Sigmoid colon (tissue), 7 donors: ENCODE results near the gene NOX4. TPM values are rescaled to one million over a fixed set of nuclear protein-coding genes. Genes with fewer than 3 reads are reported as not detected.

Source experiments
- DNase-seq: peaks from one replicate; pipeline ENCODE4 v3.0.0-alpha.2; 2019
- H3K27ac ChIP-seq, 4 donors: fragments of 200-600 bp; sonication (generic); one replicate each; pipeline ENCODE4 v1.5.1; 2016 to 2019; ENCODE audit warnings: mild to moderate bottlenecking in 1 of 4
- H3K27me3 ChIP-seq, 3 donors: fragments of 200-600 bp; sonication (generic); one replicate each; pipeline ENCODE4 v1.5.1; 2019; ENCODE audit warnings: mild to moderate bottlenecking in 1 of 3
- H3K36me3 ChIP-seq, 4 donors: fragments of 200-600 bp; sonication (generic); one replicate each; pipeline ENCODE4 v1.5.1; 2016 to 2019
- H3K4me1 ChIP-seq, 4 donors: fragments of 200-600 bp; sonication (generic); one replicate each; pipeline ENCODE4 v1.5.1; 2017 to 2019
- H3K4me3 ChIP-seq, 4 donors: fragments of 200-600 bp; sonication (generic); one replicate each; pipeline ENCODE4 v1.5.1; 2017 to 2019; ENCODE audit warnings: mild to moderate bottlenecking in 2 of 4, moderate library complexity in 1 of 4
- H3K9me3 ChIP-seq, 4 donors: fragments of 200-600 bp in 3 of 4; sonication (generic) in 3 of 4; one replicate each; pipeline versions ENCODE4 v1.5.1 to v1.6.1; 2013 to 2019
- EP300 ChIP-seq, 4 donors: sonication (generic); formaldehyde crosslinking; IDR thresholded peaks; one replicate each; pipeline ENCODE4 v1.6.1; 2017; ENCODE audit warnings: antibody characterized with exemption in 4 of 4
- POLR2A ChIP-seq, 2 donors: fragments of 450-650 bp; IDR thresholded peaks; one replicate each; pipeline ENCODE4 v1.6.1; 2016; ENCODE audit warnings: antibody characterized with exemption in 2 of 2, mild to moderate bottlenecking in 2 of 2, moderate library complexity in 2 of 2
- POLR2AphosphoS5 ChIP-seq, 4 donors: sonication (generic); formaldehyde crosslinking; IDR thresholded peaks; one replicate each; pipeline ENCODE4 v1.6.1; 2017; ENCODE audit warnings: antibody characterized with exemption in 4 of 4
- whole genome bisulfite sequencing, 2 donors: extraction: QIAGEN DNeasy Blood & Tissue Kit; methylation state at CpG; one replicate each; pipeline ENCODE4 v1.1.7; 2013; 5-methylcytosine and 5-hydroxymethylcytosine counted together
- intact Hi-C: fragments of 100-400 bp; cut with DNase I; formaldehyde crosslinking; loops from one replicate; pipeline ENCODE4 v1.15.1; 2023
- polyA plus RNA-seq, 3 donors: library from polyadenylated mRNA; stranded (reverse); fragments of 200-250 nt; gene quantifications; one replicate each; pipeline ENCODE4 v1.2.3, GENCODE V29; 2013
- total RNA-seq, 4 donors: library from RNA; depleted of rRNA; stranded (reverse); fragments of >200 nt; gene quantifications; one replicate each; pipeline ENCODE4 v1.1.0, GENCODE V29; 2016
- TF ChIP-seq, protein P1 (sequence below), 4 experiments: fragments of 450-650 bp in 3 of 4; fragments of 200-600 bp in 1 of 4; IDR thresholded peaks; one replicate each; pipeline ENCODE4 v1.5.1; 2016 to 2019; ENCODE audit warnings: antibody characterized with exemption in 4 of 4, mild to moderate bottlenecking in 3 of 4, moderate library complexity in 2 of 4
- donor health status: healthy with polysubstance abuse.
- donor health status: Bipolar disorder and iron deficiency.
- donor health status: healthy.

Gene NOX4
- total and polyA plus RNA-seq, 7 donors: under 0.01 to 36.3 (median 10.9) TPM; not detected in 1

DNA sequence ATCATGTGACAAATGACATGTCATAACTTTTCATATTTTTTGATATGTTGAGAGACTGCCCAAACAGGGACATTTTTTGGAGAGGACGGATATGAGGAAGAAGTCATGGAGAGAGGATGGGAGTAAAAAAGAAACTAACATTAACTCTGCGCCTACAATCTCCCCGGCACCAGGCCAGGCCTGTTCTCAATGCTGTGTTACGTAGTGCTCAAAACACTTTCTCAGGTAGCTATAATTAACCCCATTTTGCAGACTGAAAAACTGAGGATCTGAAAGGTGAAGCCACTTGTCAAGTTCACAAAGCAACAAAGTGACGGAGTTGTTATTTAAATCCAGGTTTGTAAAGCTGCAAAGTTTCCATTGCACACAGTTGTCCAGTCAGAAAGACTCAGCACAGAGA, 17.4 kb upstream of the NOX4 start:
- intact Hi-C loops: no loop called here

DNA sequence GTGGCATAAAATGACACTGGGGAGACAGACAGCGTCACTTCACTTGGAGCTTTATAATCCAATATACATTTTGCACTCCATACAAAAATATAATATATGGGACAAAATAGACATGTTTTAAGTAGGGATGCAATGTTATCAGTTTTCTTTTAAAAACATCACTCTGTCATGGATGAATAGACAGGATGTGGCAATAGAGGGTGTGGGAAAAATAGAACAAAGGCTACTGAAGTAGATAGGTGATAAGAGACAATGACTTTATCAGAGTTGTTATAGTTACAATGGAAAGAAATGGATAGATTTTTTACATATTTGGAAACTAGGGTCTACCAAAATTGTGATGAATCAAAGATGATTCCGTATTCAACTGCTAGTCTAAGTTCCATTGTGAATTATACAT, 13.1 kb upstream of the NOX4 start:
- intact Hi-C loops: no loop called here
- H3K4me1 ChIP-seq: no peaks in the 10 kb centered on the region

More for the DNA sequence above, 17.4 kb upstream of the NOX4 start:
- no peak overlapping the region for H3K27ac ChIP-seq
- DNase-seq: no peak
- TF ChIP-seq POLR2A (IDR thresholded peaks at IDR 0.05) (no peak), POLR2AphosphoS5 (IDR thresholded peaks at IDR 0.05) (no peak), EP300 (IDR thresholded peaks at IDR 0.05) (no peak)
- TF ChIP-seq, protein P1, sequence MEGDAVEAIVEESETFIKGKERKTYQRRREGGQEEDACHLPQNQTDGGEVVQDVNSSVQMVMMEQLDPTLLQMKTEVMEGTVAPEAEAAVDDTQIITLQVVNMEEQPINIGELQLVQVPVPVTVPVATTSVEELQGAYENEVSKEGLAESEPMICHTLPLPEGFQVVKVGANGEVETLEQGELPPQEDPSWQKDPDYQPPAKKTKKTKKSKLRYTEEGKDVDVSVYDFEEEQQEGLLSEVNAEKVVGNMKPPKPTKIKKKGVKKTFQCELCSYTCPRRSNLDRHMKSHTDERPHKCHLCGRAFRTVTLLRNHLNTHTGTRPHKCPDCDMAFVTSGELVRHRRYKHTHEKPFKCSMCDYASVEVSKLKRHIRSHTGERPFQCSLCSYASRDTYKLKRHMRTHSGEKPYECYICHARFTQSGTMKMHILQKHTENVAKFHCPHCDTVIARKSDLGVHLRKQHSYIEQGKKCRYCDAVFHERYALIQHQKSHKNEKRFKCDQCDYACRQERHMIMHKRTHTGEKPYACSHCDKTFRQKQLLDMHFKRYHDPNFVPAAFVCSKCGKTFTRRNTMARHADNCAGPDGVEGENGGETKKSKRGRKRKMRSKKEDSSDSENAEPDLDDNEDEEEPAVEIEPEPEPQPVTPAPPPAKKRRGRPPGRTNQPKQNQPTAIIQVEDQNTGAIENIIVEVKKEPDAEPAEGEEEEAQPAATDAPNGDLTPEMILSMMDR (IDR thresholded peaks at IDR 0.05): no peak
- H3K36me3 ChIP-seq: no peaks in the 10 kb centered on the region
- H3K4me1 ChIP-seq: no peaks in the 10 kb centered on the region
- H3K9me3 ChIP-seq: no peaks in the 10 kb centered on the region
- WGBS, 2 donors: 93% methylated on average over 5 of the region's 5 CpGs
- H3K4me3 ChIP-seq: no peak overlapping the region
- no peaks in the 10 kb centered on the region for H3K27me3 ChIP-seq

DNA sequence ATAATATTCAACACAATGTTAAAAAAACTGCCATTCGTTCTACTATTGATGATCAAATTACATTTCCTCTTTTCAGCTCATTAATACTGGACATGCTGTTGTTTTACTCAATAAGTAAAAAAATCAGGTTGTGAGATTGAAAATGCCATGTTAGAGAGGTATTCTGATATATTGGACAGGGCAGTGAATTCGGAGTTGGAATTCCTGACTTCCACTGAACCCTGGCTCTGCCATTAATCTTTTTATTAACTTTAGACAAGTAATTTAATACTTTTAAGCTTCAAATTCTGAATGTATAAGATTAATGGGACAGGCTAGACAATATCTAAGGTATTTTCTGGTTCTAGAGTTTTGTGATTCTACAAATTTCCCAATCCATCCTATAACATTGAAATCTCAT, 12.2 kb upstream of the NOX4 start:
- Histone ChIP-seq H3K4me3 (no peak overlapping the region), H3K36me3 (no peaks in the 10 kb centered on the region), H3K27me3 (no peaks in the 10 kb centered on the region), H3K27ac (no peak overlapping the region), H3K9me3 (no peaks in the 10 kb centered on the region), H3K4me1 (no peaks in the 10 kb centered on the region)
- intact Hi-C loops: no loop called here
- WGBS, 2 donors: 89 to 92% methylated on average over 2 of the region's 2 CpGs
- TF ChIP-seq POLR2AphosphoS5 (IDR thresholded peaks at IDR 0.05) (no peak), EP300 (IDR thresholded peaks at IDR 0.05) (no peak), POLR2A (IDR thresholded peaks at IDR 0.05) (no peak)
- TF ChIP-seq, protein P1 (IDR thresholded peaks at IDR 0.05): no peak
- DNase-seq: no peak

More for the DNA sequence above, 13.1 kb upstream of the NOX4 start:
- Histone ChIP-seq H3K9me3 (no peaks in the 10 kb centered on the region), H3K4me3 (no peak overlapping the region), H3K36me3 (no peaks in the 10 kb centered on the region), H3K27ac (no peak overlapping the region), H3K27me3 (no peaks in the 10 kb centered on the region)
- 90 to 93% methylated on average over 2 of the region's 2 CpGs for WGBS, 2 donors
- DNase-seq: no peak
- TF ChIP-seq POLR2AphosphoS5 (IDR thresholded peaks at IDR 0.05): no peak
- TF ChIP-seq POLR2A (IDR thresholded peaks at IDR 0.05): no peak
- TF ChIP-seq EP300 (IDR thresholded peaks at IDR 0.05): no peak
- TF ChIP-seq, protein P1 (IDR thresholded peaks at IDR 0.05): no peak

DNA sequence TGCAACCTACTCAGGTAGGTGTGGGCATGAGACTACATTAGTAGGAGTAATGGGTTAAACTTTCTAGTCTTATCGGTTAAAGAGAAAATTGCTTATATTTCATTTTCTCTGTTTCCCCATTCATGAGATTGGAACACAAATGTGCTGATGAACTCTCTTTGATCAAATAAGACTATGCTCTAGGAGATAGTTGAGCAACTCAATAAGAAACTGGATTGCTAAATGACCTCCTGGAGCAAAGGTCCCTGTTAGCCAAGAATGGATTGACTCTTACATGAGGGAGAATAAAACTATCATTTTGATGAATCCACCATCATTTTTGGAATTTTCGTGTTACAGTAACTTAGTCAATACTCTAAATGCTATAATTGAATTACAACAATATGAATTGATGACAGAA, 11.1 kb upstream of the NOX4 start:
- Histone ChIP-seq H3K9me3 (no peaks in the 10 kb centered on the region), H3K27me3 (no peaks in the 10 kb centered on the region), H3K4me3 (no peak overlapping the region), H3K27ac (no peak overlapping the region), H3K4me1 (no peaks in the 10 kb centered on the region), H3K36me3 (no peaks in the 10 kb centered on the region)
- 89 to 91% methylated on average over 2 of the region's 2 CpGs for WGBS, 2 donors
- intact Hi-C loops: no loop called here
- no peak for DNase-seq
- TF ChIP-seq POLR2A (IDR thresholded peaks at IDR 0.05) (no peak), EP300 (IDR thresholded peaks at IDR 0.05) (no peak)
- TF ChIP-seq, protein P1 (IDR thresholded peaks at IDR 0.05): no peak

DNA sequence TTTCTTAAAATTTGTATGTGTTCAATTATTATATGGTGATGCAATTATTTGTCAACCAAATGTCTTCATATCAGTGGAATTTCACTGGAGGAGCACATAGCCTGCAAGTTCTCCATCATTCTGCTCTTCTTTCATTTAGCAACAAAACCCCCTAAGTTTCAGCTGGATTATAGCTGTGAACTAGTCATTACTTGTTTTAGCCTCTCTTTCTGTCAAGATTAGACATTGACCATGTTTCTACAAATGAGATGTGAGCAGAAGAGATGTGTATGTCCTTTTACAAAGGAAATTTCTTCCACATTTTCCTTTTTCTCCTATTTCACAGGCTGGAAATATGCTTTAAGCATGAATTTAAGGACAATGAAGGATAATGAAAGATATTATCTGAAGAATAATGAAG, 9.2 kb upstream of the NOX4 start:
- H3K36me3 ChIP-seq: no peaks in the 10 kb centered on the region
- no peak overlapping the region for H3K27ac ChIP-seq
- H3K4me3 ChIP-seq: no peak overlapping the region
- H3K27me3 ChIP-seq: no peaks in the 10 kb centered on the region
- no peak for DNase-seq
- H3K4me1 ChIP-seq: no peaks in the 10 kb centered on the region
- no peaks in the 10 kb centered on the region for H3K9me3 ChIP-seq
- TF ChIP-seq EP300 (IDR thresholded peaks at IDR 0.05) (no peak), POLR2AphosphoS5 (IDR thresholded peaks at IDR 0.05) (no peak), POLR2A (IDR thresholded peaks at IDR 0.05) (no peak)
- TF ChIP-seq, protein P1 (IDR thresholded peaks at IDR 0.05): no peak
- intact Hi-C loops: no loop called here
